ENCODE measurements around the gene DAP.

Gene DAP

GRCh38 chr5:10653751-10654400 is 107.2 kb downstream of the DAP start:
- no peak overlapping the region for H3K4me3 ChIP-seq (ENCODE audit: low read length in 2 of 2)
- no peak overlapping the region for H3K27ac ChIP-seq (replicated peaks; ENCODE audit: low read length)
- H3K23ac ChIP-seq (ENCODE audit: low read depth, low read length, poor library complexity) = no peak overlapping the region
- H3K27me3 ChIP-seq (ENCODE audit: control insufficient read depth in 3 of 3, insufficient read depth in 3 of 3, low read depth in 1 of 3, low read length in 3 of 3) = no peaks in the 10 kb centered on the region
- H4K8ac ChIP-seq (ENCODE audit: low read depth, low read length) = no peak overlapping the region
- no peak overlapping the region for H2BK15ac ChIP-seq (ENCODE audit: low read length)
- DNase-seq (ENCODE audit: low spot score) = no peak
- H3K18ac ChIP-seq (ENCODE audit: low read length) = no peak overlapping the region
- no peak overlapping the region for H3K9ac ChIP-seq (ENCODE audit: low read depth, low read length, poor library complexity)
- no peak overlapping the region for H2BK12ac ChIP-seq (ENCODE audit: low read length)
- peaks cover 2% of the 10 kb centered on the region for H3K79me1 ChIP-seq (ENCODE audit: low read depth, low read length)
- no peak overlapping the region for H4K91ac ChIP-seq (ENCODE audit: low read depth, low read length, poor library complexity)
- no peak overlapping the region for H2AFZ ChIP-seq (ENCODE audit: low read length)
- no peak overlapping the region for H2BK5ac ChIP-seq (ENCODE audit: low read length)
- H3K14ac ChIP-seq (ENCODE audit: low read length) = no peak overlapping the region
- no peaks in the 10 kb centered on the region for H3K9me3 ChIP-seq (replicated peaks in 1 of 2; ENCODE audit: control insufficient read depth in 2 of 2, insufficient read depth in 1 of 2, low read depth in 1 of 2, low read length in 2 of 2)
- no CpG with 5 or more reads among the region's 12 CpGs for WGBS, 2 donors (ENCODE audit: extremely low coverage in 2 of 2, insufficient read length in 2 of 2, insufficient replicate concordance in 1 of 2)
- no peak overlapping the region for H3K4me2 ChIP-seq (ENCODE audit: insufficient read depth, low read length, poor library complexity, severe bottlenecking)
- no peak overlapping the region for H3K4ac ChIP-seq (ENCODE audit: low read length)
- H2AK5ac ChIP-seq (ENCODE audit: low read depth, low read length) = no peak overlapping the region
- H3K4me1 ChIP-seq (ENCODE audit: control insufficient read depth in 2 of 2, insufficient read depth in 1 of 2, low read depth in 1 of 2, low read length in 2 of 2) = peaks cover 8 to 10% of the 10 kb centered on the region in 2 donors
- no peaks in the 10 kb centered on the region for H3K36me3 ChIP-seq (replicated peaks in 1 of 2; ENCODE audit: control insufficient read depth in 2 of 2, insufficient read depth in 2 of 2, low read length in 2 of 2)
- no peak overlapping the region for H2BK120ac ChIP-seq (ENCODE audit: low read depth, low read length)

- H2AK5ac ChIP-seq (ENCODE audit: low read depth, low read length) = no peak overlapping the region
- peaks cover 8 to 10% of the 10 kb centered on the region in 2 donors for H3K4me1 ChIP-seq (ENCODE audit: control insufficient read depth in 2 of 2, insufficient read depth in 1 of 2, low read depth in 1 of 2, low read length in 2 of 2)
- H3K79me1 ChIP-seq (ENCODE audit: low read depth, low read length) = peaks cover 2% of the 10 kb centered on the region
- no peak overlapping the region for H3K9ac ChIP-seq (ENCODE audit: low read depth, low read length, poor library complexity)
- H3K9me3 ChIP-seq (replicated peaks in 1 of 2; ENCODE audit: control insufficient read depth in 2 of 2, insufficient read depth in 1 of 2, low read depth in 1 of 2, low read length in 2 of 2) = no peaks in the 10 kb centered on the region
- no peak overlapping the region for H3K18ac ChIP-seq (ENCODE audit: low read length)
- H2BK5ac ChIP-seq (ENCODE audit: low read length) = no peak overlapping the region
- no peak overlapping the region for H3K4me3 ChIP-seq (ENCODE audit: low read length in 2 of 2)
- H3K27me3 ChIP-seq (ENCODE audit: control insufficient read depth in 3 of 3, insufficient read depth in 3 of 3, low read depth in 1 of 3, low read length in 3 of 3) = no peaks in the 10 kb centered on the region
- no peak overlapping the region for H3K23ac ChIP-seq (ENCODE audit: low read depth, low read length, poor library complexity)
- no peak overlapping the region for H2BK12ac ChIP-seq (ENCODE audit: low read length)
- H3K27ac ChIP-seq (replicated peaks; ENCODE audit: low read length) = no peak overlapping the region
- no peak overlapping the region for H3K4me2 ChIP-seq (ENCODE audit: insufficient read depth, low read length, poor library complexity, severe bottlenecking)
- no peak overlapping the region for H3K14ac ChIP-seq (ENCODE audit: low read length)
- H2BK15ac ChIP-seq (ENCODE audit: low read length) = no peak overlapping the region
- H4K8ac ChIP-seq (ENCODE audit: low read depth, low read length) = no peak overlapping the region
- no peaks in the 10 kb centered on the region for H3K36me3 ChIP-seq (replicated peaks in 1 of 2; ENCODE audit: control insufficient read depth in 2 of 2, insufficient read depth in 2 of 2, low read length in 2 of 2)
- no peak overlapping the region for H2AFZ ChIP-seq (ENCODE audit: low read length)
- DNase-seq (ENCODE audit: low spot score) = no peak
- no peak overlapping the region for H4K91ac ChIP-seq (ENCODE audit: low read depth, low read length, poor library complexity)
- peak overlapping the region; percentile 22 for H2BK120ac ChIP-seq (ENCODE audit: low read depth, low read length)
- WGBS, 2 donors (ENCODE audit: extremely low coverage in 2 of 2, insufficient read length in 2 of 2, insufficient replicate concordance in 1 of 2) = no CpG with 5 or more reads among the region's 4 CpGs
- H3K4ac ChIP-seq (ENCODE audit: low read length) = no peak overlapping the region
These were observed 108.0 kb downstream of the DAP start for GRCh38 chr5:10653043-10653442.

- no peak overlapping the region for H3K4ac ChIP-seq (ENCODE audit: low read length)
- H3K9ac ChIP-seq (ENCODE audit: low read depth, low read length, poor library complexity) = no peak overlapping the region
- H3K27ac ChIP-seq (replicated peaks; ENCODE audit: low read length) = no peak overlapping the region
- peaks cover 8 to 10% of the 10 kb centered on the region in 2 donors for H3K4me1 ChIP-seq (ENCODE audit: control insufficient read depth in 2 of 2, insufficient read depth in 1 of 2, low read depth in 1 of 2, low read length in 2 of 2)
- H2AFZ ChIP-seq (ENCODE audit: low read length) = no peak overlapping the region
- H3K14ac ChIP-seq (ENCODE audit: low read length) = no peak overlapping the region
- no peaks in the 10 kb centered on the region for H3K9me3 ChIP-seq (replicated peaks in 1 of 2; ENCODE audit: control insufficient read depth in 2 of 2, insufficient read depth in 1 of 2, low read depth in 1 of 2, low read length in 2 of 2)
- H3K79me1 ChIP-seq (ENCODE audit: low read depth, low read length) = peaks cover 2% of the 10 kb centered on the region
- DNase-seq (ENCODE audit: low spot score) = no peak
- H3K36me3 ChIP-seq (replicated peaks in 1 of 2; ENCODE audit: control insufficient read depth in 2 of 2, insufficient read depth in 2 of 2, low read length in 2 of 2) = no peaks in the 10 kb centered on the region
- no peaks in the 10 kb centered on the region for H3K27me3 ChIP-seq (ENCODE audit: control insufficient read depth in 3 of 3, insufficient read depth in 3 of 3, low read depth in 1 of 3, low read length in 3 of 3)
- no peak overlapping the region for H3K4me2 ChIP-seq (ENCODE audit: insufficient read depth, low read length, poor library complexity, severe bottlenecking)
- peak overlapping the region; percentile 22 for H2BK120ac ChIP-seq (ENCODE audit: low read depth, low read length)
- H2BK12ac ChIP-seq (ENCODE audit: low read length) = no peak overlapping the region
- H2AK5ac ChIP-seq (ENCODE audit: low read depth, low read length) = no peak overlapping the region
- H4K8ac ChIP-seq (ENCODE audit: low read depth, low read length) = no peak overlapping the region
- no peak overlapping the region for H3K23ac ChIP-seq (ENCODE audit: low read depth, low read length, poor library complexity)
- H3K4me3 ChIP-seq (ENCODE audit: low read length in 2 of 2) = no peak overlapping the region
- H3K18ac ChIP-seq (ENCODE audit: low read length) = no peak overlapping the region
- no CpG with 5 or more reads among the region's 8 CpGs for WGBS, 2 donors (ENCODE audit: extremely low coverage in 2 of 2, insufficient read length in 2 of 2, insufficient replicate concordance in 1 of 2)
- no peak overlapping the region for H2BK15ac ChIP-seq (ENCODE audit: low read length)
- no peak overlapping the region for H4K91ac ChIP-seq (ENCODE audit: low read depth, low read length, poor library complexity)
- H2BK5ac ChIP-seq (ENCODE audit: low read length) = no peak overlapping the region
These were observed 108.4 kb downstream of the DAP start for GRCh38 chr5:10652606-10653005.

GRCh38 chr5:10652151-10652550 is 108.9 kb downstream of the DAP start:
- Histone ChIP-seq H4K8ac (ENCODE audit: low read depth, low read length) (no peak overlapping the region), H2AFZ (ENCODE audit: low read length) (no peak overlapping the region), H2BK120ac (ENCODE audit: low read depth, low read length) (no peak overlapping the region), H3K27me3 (ENCODE audit: control insufficient read depth in 3 of 3, insufficient read depth in 3 of 3, low read depth in 1 of 3, low read length in 3 of 3) (no peaks in the 10 kb centered on the region), H2BK15ac (ENCODE audit: low read length) (no peak overlapping the region), H3K4me3 (ENCODE audit: low read length in 2 of 2) (no peak overlapping the region), H2AK5ac (ENCODE audit: low read depth, low read length) (no peak overlapping the region), H3K9me3 (replicated peaks in 1 of 2; ENCODE audit: control insufficient read depth in 2 of 2, insufficient read depth in 1 of 2, low read depth in 1 of 2, low read length in 2 of 2) (no peaks in the 10 kb centered on the region), H3K14ac (ENCODE audit: low read length) (peak overlapping the region; percentile 14), H3K36me3 (replicated peaks in 1 of 2; ENCODE audit: control insufficient read depth in 2 of 2, insufficient read depth in 2 of 2, low read length in 2 of 2) (no peaks in the 10 kb centered on the region), H3K18ac (ENCODE audit: low read length) (peak overlapping the region; percentile 54), H3K4me1 (ENCODE audit: control insufficient read depth in 2 of 2, insufficient read depth in 1 of 2, low read depth in 1 of 2, low read length in 2 of 2) (peaks cover 8 to 10% of the 10 kb centered on the region in 2 donors), H2BK12ac (ENCODE audit: low read length) (no peak overlapping the region), H2BK5ac (ENCODE audit: low read length) (no peak overlapping the region), H4K91ac (ENCODE audit: low read depth, low read length, poor library complexity) (no peak overlapping the region), H3K79me1 (ENCODE audit: low read depth, low read length) (peaks cover 2% of the 10 kb centered on the region), H3K27ac (replicated peaks; ENCODE audit: low read length) (no peak overlapping the region), H3K9ac (ENCODE audit: low read depth, low read length, poor library complexity) (no peak overlapping the region), H3K4ac (ENCODE audit: low read length) (no peak overlapping the region), H3K4me2 (ENCODE audit: insufficient read depth, low read length, poor library complexity, severe bottlenecking) (no peak overlapping the region), H3K23ac (ENCODE audit: low read depth, low read length, poor library complexity) (peak overlapping the region; percentile 35)
- no CpG with 5 or more reads among the region's 13 CpGs for WGBS, 2 donors (ENCODE audit: extremely low coverage in 2 of 2, insufficient read length in 2 of 2, insufficient replicate concordance in 1 of 2)
- no peak for DNase-seq (ENCODE audit: low spot score)
